WI38 (cell line): ENCODE measurements around the gene MRPL30.

ENCODE experiments used
- H3K4me3 ChIP-seq: 2 replicates; pipeline ENCODE4 v1.5.1; 2011; ENCODE audit warnings: low read depth, mild to moderate bottlenecking, control low read depth, low read length
- TF ChIP-seq, protein P1 (sequence below): IDR thresholded peaks from 2 replicates; pipeline ENCODE4 v1.5.1; 2012; ENCODE audit warnings: low read depth, mild to moderate bottlenecking, control low read depth, low read length

Gene MRPL30

DNA sequence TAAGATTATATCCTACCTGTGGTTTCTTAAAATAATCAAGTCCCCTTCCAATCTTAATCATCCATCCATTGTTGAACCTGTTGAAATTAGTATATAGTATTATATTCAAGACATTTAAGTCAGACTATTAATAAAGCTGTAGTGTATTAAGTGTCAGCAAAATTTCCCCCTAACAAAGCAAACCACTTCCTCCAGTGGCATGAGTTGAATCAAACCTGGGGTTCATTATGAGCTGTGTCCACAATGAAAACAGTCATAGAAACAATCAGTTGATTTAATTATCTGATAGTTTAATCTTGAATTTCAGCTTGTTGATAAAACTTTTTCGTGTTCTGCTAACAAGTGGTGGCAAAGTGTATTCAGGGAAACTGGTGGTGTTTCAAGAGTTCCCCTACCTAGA, 11.4 kb upstream of the MRPL30 start:
- H3K4me3 ChIP-seq = no peak overlapping the region
- TF ChIP-seq, protein P1, sequence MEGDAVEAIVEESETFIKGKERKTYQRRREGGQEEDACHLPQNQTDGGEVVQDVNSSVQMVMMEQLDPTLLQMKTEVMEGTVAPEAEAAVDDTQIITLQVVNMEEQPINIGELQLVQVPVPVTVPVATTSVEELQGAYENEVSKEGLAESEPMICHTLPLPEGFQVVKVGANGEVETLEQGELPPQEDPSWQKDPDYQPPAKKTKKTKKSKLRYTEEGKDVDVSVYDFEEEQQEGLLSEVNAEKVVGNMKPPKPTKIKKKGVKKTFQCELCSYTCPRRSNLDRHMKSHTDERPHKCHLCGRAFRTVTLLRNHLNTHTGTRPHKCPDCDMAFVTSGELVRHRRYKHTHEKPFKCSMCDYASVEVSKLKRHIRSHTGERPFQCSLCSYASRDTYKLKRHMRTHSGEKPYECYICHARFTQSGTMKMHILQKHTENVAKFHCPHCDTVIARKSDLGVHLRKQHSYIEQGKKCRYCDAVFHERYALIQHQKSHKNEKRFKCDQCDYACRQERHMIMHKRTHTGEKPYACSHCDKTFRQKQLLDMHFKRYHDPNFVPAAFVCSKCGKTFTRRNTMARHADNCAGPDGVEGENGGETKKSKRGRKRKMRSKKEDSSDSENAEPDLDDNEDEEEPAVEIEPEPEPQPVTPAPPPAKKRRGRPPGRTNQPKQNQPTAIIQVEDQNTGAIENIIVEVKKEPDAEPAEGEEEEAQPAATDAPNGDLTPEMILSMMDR = no peak

DNA sequence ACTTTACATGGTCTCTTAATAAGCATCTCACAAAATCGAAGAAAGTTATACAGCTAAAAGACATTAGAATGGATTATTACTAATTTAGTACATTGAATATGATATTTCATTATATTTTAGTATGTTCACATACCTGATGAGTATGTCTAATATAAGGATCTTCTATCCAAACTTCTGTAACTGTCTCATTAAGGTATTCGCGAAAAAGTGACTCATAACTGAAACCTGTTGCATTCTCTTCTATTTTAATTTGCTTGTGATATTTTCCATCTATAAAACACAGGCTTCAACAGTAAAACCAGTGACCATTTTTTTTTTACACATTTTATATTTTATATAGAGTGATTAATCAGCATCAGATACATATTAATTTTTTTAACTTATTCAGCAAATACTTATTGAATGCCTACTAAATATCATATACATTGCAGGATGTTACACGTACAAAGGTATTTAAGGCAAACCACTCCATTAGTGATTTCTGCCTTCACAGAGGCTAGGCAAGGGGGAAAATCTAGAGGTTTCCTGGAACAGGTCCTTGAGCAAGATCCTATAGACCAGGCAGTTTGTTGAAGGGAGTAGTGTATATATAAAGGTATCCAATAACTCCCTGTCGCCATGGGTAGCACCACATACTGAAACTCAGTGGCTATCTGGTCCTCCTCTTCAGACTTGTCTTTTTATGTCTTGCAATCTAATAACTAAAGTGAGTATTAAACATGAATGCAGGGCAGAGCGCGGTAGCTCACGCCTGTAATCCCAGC, 9.4 kb upstream of the MRPL30 start:
- no peak overlapping the region for H3K4me3 ChIP-seq
- TF ChIP-seq, protein P1 = no peak

DNA sequence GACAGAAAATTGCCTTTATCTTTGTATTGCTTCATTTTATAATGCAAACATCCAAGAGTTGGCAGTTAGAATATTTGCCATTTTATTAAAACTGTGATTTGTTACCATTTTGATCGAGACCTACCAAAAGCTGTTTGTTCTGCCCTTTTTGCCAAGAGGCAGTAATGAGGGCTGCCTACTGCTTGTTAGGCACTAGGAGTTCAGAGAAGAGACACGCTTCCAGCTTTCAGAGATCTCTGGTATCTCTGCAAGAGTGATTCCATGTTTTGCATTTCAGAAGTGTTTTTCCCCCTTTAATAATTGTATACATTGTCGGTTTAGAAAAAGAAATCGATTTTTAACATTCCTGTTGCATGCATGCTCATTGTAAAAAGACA, 628 bp downstream of the MRPL30 start:
- peak overlapping the region; percentile 73 for H3K4me3 ChIP-seq

DNA sequence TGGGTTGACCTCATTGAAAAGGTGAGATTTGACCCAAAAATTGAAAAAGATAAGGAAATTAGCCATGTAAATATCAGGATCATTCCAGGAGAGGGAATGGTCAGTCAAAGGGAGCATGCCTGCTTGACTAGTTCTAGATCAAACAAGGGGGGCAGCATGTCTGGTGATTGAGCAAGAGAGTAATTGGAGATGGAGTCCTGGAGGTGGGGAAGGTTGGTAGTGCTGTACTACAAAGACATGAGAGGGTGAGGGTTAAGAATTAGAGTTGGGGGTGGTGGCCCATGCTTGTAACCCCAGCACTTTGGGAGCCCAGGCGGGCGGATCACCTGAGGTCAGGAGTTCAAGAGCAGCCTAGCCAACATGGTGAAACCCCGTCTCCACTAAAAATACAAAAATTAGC, 2.0 kb downstream of the MRPL30 start:
- TF ChIP-seq, protein P1 = no peak

More for the DNA sequence above, 628 bp downstream of the MRPL30 start:
- TF ChIP-seq, protein P1 = no peak

DNA sequence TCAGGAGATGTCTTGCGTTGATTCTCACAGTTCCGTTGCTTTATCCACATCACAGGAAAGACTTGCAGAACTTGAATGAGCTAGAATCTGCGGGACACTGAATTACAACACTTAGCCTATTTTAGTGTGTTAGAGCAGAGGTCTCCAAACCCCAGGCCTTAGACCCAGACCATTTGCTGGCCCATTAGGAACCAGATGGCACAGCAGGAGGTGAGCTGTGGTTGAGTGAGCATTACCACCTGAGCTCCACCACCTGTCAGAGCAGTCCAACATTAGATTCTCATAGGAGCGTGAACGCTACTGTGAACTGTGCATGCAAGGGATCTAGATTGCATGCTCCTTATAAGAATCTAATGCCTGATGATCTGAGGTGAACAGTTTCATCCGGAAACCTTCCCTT, 3.8 kb downstream of the MRPL30 start:
- TF ChIP-seq, protein P1 = no peak
- H3K4me3 ChIP-seq = no peak overlapping the region

More for the DNA sequence above, 2.0 kb downstream of the MRPL30 start:
- H3K4me3 ChIP-seq = no peak overlapping the region

DNA sequence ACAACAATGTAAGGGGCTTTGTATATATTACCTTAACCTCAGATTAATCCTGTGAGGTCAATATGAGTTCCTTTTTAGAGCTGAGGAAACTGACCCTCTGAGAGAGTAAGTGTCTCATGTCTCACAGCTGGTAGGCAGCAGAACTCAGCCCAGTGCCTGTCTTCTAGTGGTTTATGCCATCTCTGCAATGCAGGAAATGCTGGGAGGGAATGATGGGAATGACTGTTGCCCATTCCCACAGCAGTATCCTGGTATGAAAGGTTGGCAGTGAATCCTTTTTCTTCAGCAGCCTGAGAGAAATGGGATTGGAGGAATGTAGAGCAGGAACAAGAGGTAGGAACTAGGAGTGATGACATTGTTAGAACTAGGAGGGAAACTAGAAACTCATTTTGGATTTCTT, 6.0 kb downstream of the MRPL30 start:
- no peak overlapping the region for H3K4me3 ChIP-seq
- TF ChIP-seq, protein P1 = no peak

DNA sequence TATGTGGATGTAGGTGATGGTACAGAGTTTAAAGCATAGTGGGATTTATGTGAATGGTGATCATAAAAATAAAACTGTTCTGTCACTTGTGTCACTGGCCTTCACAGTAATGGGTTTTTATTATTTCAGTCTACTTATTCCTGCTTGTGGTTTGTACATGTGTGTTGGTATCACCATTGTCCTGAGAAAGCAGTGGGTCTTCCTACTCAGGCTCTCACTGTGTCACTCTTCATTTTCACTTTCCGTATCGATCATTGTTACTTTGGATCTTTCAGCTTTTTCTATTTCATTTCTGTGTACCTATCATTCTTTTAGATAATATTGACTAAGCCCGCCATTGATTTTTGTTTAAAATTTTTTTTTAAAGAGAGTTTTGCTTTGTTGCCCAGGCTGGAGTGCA, 7.4 kb downstream of the MRPL30 start:
- no peak overlapping the region for H3K4me3 ChIP-seq
- TF ChIP-seq, protein P1 = no peak
